Mesothelial cell of epicardium (in vitro differentiated cells): ENCODE measurements around the gene YEATS4. TPM values are rescaled to one million over a fixed set of nuclear protein-coding genes. Genes with fewer than 3 reads are reported as not detected.

Experiments used
- DNase-seq, 2 experiments: peaks; one replicate each; pipeline ENCODE4 v3.0.0; 2021; ENCODE audit warnings: low spot score in 2 of 2; ENCODE audit not compliant: unreplicated experiment in 2 of 2
- H3K27ac Mint-ChIP-seq: 2 replicates; pipeline ENCODE4 v1.8.0; 2021; ENCODE audit warnings: mixed read lengths
- H3K27me3 Mint-ChIP-seq: 2 replicates; pipeline ENCODE4 v1.8.0; 2021; ENCODE audit warnings: low read depth, mixed read lengths
- H3K36me3 Mint-ChIP-seq: 2 replicates; pipeline ENCODE4 v1.8.0; 2021; ENCODE audit warnings: mixed read lengths
- H3K4me1 Mint-ChIP-seq: 2 replicates; pipeline ENCODE4 v1.8.0; 2021; ENCODE audit warnings: mixed read lengths
- H3K4me3 Mint-ChIP-seq: 2 replicates; pipeline ENCODE4 v1.8.0; 2021; ENCODE audit warnings: mild to moderate bottlenecking, moderate library complexity, mixed read lengths
- H3K9me3 Mint-ChIP-seq: 2 replicates; pipeline ENCODE4 v1.8.0; 2021; ENCODE audit warnings: mixed read lengths
- total RNA-seq: library from RNA; stranded (reverse); gene quantifications from 3 replicates; pipeline ENCODE4 v1.2.1, GENCODE V29; 2021
- TF ChIP-seq, protein P1 (sequence below): fragments of 200-600 bp; sonication (generic); IDR thresholded peaks from one replicate; pipeline ENCODE4 v1.5.0; 2021; ENCODE audit warnings: antibody characterized with exemption; ENCODE audit not compliant: unreplicated experiment

Gene YEATS4
- total RNA-seq, 1 donor from 2014 or later = 20.7 TPM

DNA sequence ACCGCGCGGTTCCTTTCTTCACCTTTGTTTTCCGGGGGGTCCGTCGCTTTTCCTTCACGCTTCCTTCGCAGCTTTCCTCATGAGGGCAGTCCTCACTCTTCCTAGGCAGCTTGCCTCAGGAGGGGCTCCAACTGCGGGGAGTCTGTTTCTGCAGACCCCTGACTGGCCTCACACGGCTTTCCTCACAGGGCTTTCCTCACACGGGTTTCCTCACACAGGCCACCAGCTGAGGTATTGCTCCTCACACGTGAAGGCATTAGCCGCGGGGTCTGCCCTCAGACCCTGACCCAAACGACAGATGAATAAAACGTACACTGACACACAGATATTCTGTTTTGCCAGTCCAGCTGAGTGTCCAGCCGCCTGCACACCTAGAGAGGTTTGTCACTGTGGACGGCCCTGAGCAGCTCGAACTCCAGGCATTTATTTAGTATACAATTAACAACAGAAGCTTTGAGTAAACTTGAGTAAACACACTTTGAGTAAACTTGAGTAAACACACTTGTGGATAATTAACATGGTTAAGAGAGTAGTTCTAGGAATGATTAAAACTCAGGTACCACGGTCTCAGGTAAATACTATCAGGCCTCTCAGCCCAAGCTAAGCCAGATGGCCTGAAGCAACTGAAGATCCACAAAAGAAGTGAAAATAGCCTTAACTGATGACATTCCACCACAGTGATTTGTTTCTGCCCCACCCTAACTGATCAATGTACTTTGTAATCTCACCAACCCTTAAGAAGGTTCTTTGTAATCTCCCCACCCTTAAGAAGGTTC is 27.4 kb upstream of the YEATS4 start:
- Mint-ChIP-seq H3K27ac (no peak overlapping the region), H3K9me3 (no peaks in the 10 kb centered on the region), H3K4me3 (no peak overlapping the region), H3K4me1 (peaks cover 13% of the 10 kb centered on the region), H3K36me3 (no peaks in the 10 kb centered on the region), H3K27me3 (peaks cover 12% of the 10 kb centered on the region)
- TF ChIP-seq, protein P1, sequence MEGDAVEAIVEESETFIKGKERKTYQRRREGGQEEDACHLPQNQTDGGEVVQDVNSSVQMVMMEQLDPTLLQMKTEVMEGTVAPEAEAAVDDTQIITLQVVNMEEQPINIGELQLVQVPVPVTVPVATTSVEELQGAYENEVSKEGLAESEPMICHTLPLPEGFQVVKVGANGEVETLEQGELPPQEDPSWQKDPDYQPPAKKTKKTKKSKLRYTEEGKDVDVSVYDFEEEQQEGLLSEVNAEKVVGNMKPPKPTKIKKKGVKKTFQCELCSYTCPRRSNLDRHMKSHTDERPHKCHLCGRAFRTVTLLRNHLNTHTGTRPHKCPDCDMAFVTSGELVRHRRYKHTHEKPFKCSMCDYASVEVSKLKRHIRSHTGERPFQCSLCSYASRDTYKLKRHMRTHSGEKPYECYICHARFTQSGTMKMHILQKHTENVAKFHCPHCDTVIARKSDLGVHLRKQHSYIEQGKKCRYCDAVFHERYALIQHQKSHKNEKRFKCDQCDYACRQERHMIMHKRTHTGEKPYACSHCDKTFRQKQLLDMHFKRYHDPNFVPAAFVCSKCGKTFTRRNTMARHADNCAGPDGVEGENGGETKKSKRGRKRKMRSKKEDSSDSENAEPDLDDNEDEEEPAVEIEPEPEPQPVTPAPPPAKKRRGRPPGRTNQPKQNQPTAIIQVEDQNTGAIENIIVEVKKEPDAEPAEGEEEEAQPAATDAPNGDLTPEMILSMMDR = no peak
- no peak for DNase-seq

DNA sequence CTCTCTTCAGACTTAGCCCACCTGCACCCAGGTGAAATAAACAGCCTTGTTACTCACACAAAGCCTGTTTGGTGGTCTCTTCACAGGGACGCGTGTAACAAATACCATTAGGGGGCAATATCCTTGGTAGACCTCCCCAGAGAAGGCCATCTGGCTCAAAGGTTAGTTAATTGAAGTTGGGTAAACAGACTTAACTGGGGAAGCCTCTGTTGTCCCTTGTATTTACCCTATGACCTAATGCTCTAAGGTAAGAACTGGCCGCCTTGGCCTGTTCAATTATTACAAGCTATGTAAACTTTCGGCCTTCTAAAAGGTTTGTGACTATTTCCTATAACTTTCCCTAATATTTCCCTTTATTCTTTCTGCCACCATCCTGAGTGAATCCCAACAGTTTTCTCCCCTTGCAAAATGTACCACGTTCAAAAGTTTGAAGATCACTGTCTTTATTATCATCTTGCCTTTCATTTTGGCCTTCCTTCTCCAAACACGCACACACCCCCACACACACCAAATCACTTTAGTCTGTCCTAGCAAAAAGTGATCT is 26.7 kb upstream of the YEATS4 start:
- H3K4me1 Mint-ChIP-seq = peaks cover 13% of the 10 kb centered on the region
- H3K27me3 Mint-ChIP-seq = peaks cover 9% of the 10 kb centered on the region
- H3K4me3 Mint-ChIP-seq = no peak overlapping the region
- TF ChIP-seq, protein P1 = no peak
- H3K9me3 Mint-ChIP-seq = no peaks in the 10 kb centered on the region
- no peak overlapping the region for H3K27ac Mint-ChIP-seq
- no peak for DNase-seq
- no peaks in the 10 kb centered on the region for H3K36me3 Mint-ChIP-seq

DNA sequence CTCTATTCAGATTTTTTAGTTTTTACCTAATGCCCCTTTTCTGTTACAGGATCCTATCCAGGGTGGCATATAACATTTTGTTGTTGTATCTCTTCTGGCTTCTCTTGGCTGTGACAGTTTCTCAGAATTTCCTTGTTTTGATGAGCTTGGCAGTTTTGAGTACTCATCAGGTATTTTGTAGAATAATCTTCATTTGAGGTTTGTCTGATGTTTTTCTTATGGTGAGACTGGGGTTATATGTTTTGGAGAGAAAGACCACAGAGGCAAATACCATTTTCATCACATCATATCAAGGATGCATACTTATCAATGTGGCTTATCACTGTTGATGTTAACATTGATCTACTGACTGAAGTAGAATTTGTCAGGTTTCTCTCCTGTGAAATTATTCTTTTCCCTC is 25.4 kb upstream of the YEATS4 start:
- Mint-ChIP-seq H3K4me3 (no peak overlapping the region), H3K4me1 (peaks cover 13% of the 10 kb centered on the region), H3K27ac (no peak overlapping the region), H3K27me3 (peaks cover 5% of the 10 kb centered on the region), H3K9me3 (no peaks in the 10 kb centered on the region), H3K36me3 (no peaks in the 10 kb centered on the region)
- TF ChIP-seq, protein P1 = no peak
- DNase-seq = no peak

DNA sequence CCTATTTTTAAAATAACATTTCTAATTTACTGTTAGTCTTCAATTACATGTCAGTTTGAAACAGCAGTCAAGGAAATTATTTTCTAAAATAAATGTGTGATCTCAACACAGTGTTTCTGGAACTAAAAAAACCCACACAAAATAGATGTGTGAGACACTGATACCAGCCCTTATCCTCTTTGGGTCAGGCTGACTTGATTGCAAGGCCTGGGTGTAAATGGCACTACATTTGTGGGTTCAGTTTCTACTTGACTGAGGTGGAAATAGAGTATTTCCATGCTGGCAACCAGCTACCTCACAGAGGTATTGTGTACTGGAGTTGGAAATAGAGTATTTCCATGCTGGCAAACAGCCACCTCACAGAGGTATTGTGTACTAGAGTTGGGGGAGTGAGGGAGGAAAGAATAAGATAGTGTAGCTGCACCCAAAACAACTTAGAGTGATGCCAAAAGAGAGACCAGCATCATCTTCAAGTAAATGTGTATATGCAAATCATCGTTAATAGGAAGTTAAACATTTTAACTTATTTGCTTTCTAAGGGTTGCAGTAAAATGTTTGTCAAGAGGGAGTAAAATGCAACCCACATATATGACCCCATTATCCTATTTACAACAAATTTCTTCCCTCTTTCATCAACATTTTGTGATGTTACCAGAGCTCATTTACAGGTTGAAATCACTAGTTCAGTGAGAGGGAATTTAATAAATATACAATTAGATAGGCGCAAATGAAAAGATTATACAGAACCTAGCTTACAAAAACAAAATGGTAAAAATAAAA is 22.0 kb upstream of the YEATS4 start:
- H3K4me1 Mint-ChIP-seq = peaks cover 2% of the 10 kb centered on the region
- DNase-seq = no peak

DNA sequence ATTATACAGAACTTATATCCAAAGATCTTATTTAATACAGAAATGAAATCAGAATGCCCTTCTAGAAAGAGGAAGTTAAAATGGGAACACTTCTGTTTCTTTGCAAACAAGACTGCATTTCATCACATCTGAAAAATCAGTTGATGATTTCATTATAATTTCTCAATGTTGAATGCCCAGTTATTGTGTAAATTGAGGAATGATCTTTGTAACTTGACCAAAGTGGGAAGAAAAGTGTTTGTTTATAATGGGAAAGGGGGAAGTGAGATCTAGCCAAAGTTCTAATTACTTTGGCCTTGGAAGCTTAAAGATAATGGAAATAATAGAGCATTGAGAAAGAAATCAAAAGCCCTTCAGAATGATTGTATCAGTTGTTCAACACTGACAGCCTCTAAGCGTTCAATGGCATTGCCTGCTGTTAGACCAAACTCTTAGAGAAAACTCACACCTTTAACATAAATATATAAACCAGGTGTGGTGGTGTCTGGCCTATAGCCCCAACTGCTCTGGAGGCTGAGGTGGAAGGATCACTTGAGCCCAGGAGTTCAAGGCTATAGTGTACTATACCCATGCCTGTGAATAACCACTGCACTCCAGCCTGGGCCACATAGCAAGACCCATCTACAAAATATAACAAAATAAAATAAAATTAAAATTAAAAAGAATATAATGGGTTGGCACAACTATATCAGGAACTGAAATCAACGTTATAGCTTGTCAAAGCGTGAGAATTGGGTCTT is 21.3 kb upstream of the YEATS4 start:
- Mint-ChIP-seq H3K4me1 (no peaks in the 10 kb centered on the region), H3K27me3 (peaks cover 6% of the 10 kb centered on the region), H3K36me3 (no peaks in the 10 kb centered on the region), H3K4me3 (no peak overlapping the region), H3K27ac (no peak overlapping the region), H3K9me3 (no peaks in the 10 kb centered on the region)
- DNase-seq = no peak
- TF ChIP-seq, protein P1 = no peak

More for the DNA sequence above, 22.0 kb upstream of the YEATS4 start:
- no peaks in the 10 kb centered on the region for H3K9me3 Mint-ChIP-seq
- H3K27ac Mint-ChIP-seq = no peak overlapping the region
- no peak overlapping the region for H3K4me3 Mint-ChIP-seq
- H3K36me3 Mint-ChIP-seq = no peaks in the 10 kb centered on the region
- TF ChIP-seq, protein P1 = no peak
- peaks cover 6% of the 10 kb centered on the region for H3K27me3 Mint-ChIP-seq
